Endothelial cell of umbilical vein (primary cell): ENCODE measurements around the gene WHRN.

ENCODE experiments used
- EZH2 ChIP-seq: IDR thresholded peaks from 2 replicates; pipeline ENCODE4 v1.6.1; 2012; ENCODE audit warnings: borderline replicate concordance, low read depth, mild to moderate bottlenecking, moderate library complexity, low read length, inconsistent platforms; ENCODE audit not compliant: severe bottlenecking
- GATA2 ChIP-seq: IDR thresholded peaks from 2 replicates; pipeline ENCODE4 v1.7.0; 2011; ENCODE audit warnings: low read depth, mild to moderate bottlenecking, moderate library complexity, mixed read lengths, low read length; ENCODE audit not compliant: insufficient read length, insufficient read depth
- JUN ChIP-seq: IDR thresholded peaks from 2 replicates; pipeline ENCODE4 v1.6.1; 2011; ENCODE audit warnings: borderline replicate concordance, low read depth; ENCODE audit not compliant: insufficient read length, insufficient read depth
- MYC ChIP-seq: IDR thresholded peaks from one replicate; pipeline ENCODE4 v1.6.1; 2011; ENCODE audit warnings: mild to moderate bottlenecking, low read depth, low read length
- POLR2A ChIP-seq: IDR thresholded peaks from 2 replicates; pipeline ENCODE4 v1.6.1; 2012; ENCODE audit warnings: low read depth, mild to moderate bottlenecking, control low read depth, low read length
- POLR2AphosphoS5 ChIP-seq: IDR thresholded peaks from 2 replicates; pipeline ENCODE4 v1.6.1; 2012; ENCODE audit warnings: low read depth, mild to moderate bottlenecking, control low read depth, low read length, moderate library complexity; ENCODE audit not compliant: insufficient read depth
- TF ChIP-seq, protein P1 (sequence below), 2 donors: IDR thresholded peaks; 1 replicate in 1 of 2; 2 replicates in 1 of 2; pipeline ENCODE4 v1.5.1; 2011; ENCODE audit warnings: low read length in 2 of 2, mild to moderate bottlenecking in 2 of 2, moderate library complexity in 2 of 2, control low read depth in 1 of 2, inconsistent platforms in 1 of 2, low read depth in 1 of 2; ENCODE audit not compliant: insufficient read depth in 1 of 2; ENCODE audit errors: extremely low read depth in 1 of 2
- TF ChIP-seq, protein P2 (sequence below): IDR thresholded peaks from 2 replicates; pipeline ENCODE4 v1.6.1; 2011; ENCODE audit not compliant: insufficient read depth, insufficient read length

DNA sequence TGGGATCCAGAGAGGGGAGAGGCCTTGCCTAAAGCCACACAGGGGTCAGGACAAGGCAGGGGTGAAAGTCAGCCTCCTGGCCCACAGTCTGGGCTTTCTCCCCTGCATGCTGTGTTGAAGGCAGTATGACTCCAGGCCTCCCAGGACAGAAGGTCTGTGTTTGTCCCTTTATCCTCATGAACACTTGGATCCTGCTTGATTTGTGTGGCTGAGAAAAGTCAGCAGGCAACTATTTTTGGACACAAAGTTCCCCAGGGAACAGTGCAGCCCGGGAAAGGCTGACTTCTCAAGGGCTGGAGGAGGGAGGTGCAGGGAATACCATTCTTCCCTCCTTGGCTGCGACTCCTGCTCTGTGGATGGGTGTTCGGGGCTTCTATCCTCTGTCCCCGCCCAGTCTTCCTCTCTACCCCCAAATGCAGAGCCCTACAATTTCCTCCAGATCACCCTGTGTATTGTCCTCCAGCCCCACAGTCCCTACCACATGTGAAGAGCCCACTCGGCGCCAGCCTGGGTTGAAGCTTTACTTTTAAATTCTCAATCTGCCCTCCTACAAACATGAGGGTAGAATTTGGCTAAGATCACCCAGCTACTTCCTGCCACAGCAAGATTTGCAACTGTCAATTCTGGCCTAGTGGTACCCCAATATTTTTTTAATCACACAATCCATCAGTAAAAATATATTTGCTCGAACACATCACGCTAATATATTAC lies 121.6 kb downstream of the WHRN start:
- TF ChIP-seq, protein P1, sequence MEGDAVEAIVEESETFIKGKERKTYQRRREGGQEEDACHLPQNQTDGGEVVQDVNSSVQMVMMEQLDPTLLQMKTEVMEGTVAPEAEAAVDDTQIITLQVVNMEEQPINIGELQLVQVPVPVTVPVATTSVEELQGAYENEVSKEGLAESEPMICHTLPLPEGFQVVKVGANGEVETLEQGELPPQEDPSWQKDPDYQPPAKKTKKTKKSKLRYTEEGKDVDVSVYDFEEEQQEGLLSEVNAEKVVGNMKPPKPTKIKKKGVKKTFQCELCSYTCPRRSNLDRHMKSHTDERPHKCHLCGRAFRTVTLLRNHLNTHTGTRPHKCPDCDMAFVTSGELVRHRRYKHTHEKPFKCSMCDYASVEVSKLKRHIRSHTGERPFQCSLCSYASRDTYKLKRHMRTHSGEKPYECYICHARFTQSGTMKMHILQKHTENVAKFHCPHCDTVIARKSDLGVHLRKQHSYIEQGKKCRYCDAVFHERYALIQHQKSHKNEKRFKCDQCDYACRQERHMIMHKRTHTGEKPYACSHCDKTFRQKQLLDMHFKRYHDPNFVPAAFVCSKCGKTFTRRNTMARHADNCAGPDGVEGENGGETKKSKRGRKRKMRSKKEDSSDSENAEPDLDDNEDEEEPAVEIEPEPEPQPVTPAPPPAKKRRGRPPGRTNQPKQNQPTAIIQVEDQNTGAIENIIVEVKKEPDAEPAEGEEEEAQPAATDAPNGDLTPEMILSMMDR (IDR thresholded peaks at IDR 0.05; ENCODE audit: extremely low read depth in 1 of 2, insufficient read depth in 1 of 2, low read depth in 1 of 2, low read length in 2 of 2): no peak
- TF ChIP-seq POLR2A (no peak), EZH2 (no peak), MYC (no peak), POLR2AphosphoS5 (no peak), JUN (no peak), GATA2 (no peak)
- TF ChIP-seq, protein P2, sequence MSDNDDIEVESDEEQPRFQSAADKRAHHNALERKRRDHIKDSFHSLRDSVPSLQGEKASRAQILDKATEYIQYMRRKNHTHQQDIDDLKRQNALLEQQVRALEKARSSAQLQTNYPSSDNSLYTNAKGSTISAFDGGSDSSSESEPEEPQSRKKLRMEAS: no peak
